SK-N-SH treated with all-trans-retinoic acid at 6 μM for 48 hours (cell line): ENCODE data around the gene RPL12.

Source experiments
- ATAC-seq: fragments of 200-7000 bp; cut with Tn5 transposase; 3 replicates; pipeline ENCODE4 v1.9.1; 2020; ENCODE audit warnings: mild to moderate bottlenecking, moderate library complexity
- ARNTL ChIP-seq: fragments of 450-650 bp; formaldehyde crosslinking; IDR thresholded peaks from 2 replicates; pipeline ENCODE4 v1.5.0; 2020; ENCODE audit warnings: low read depth, mild to moderate bottlenecking, moderate library complexity, borderline replicate concordance
- BACH2 ChIP-seq: fragments of 250-450 bp; sonication (Bioruptor Pico); IDR thresholded peaks from 2 replicates; pipeline ENCODE4 v1.9.0; 2021; ENCODE audit warnings: mild to moderate bottlenecking, borderline replicate concordance
- CREB5 ChIP-seq: fragments of 250-450 bp; sonication (Bioruptor Pico); IDR thresholded peaks from 2 replicates; pipeline ENCODE4 v1.5.1; 2020; ENCODE audit warnings: low read depth, mild to moderate bottlenecking, moderate library complexity
- CSDC2 ChIP-seq: fragments of 250-450 bp; sonication (Bioruptor Pico); IDR thresholded peaks from 2 replicates; pipeline ENCODE4 v1.5.0; 2020; ENCODE audit warnings: mild to moderate bottlenecking, moderate library complexity
- CSRNP3 ChIP-seq: fragments of 250-450 bp; sonication (Bioruptor Pico); IDR thresholded peaks from 2 replicates; pipeline ENCODE4 v1.5.1; 2021; ENCODE audit warnings: mild to moderate bottlenecking, moderate library complexity
- ESRRG ChIP-seq: fragments of 250-450 bp; sonication (Bioruptor Pico); IDR thresholded peaks from 2 replicates; pipeline ENCODE4 v1.6.1; 2021; ENCODE audit warnings: mild to moderate bottlenecking
- GLIS3 ChIP-seq: fragments of 250-450 bp; sonication (Bioruptor Pico); IDR thresholded peaks from 2 replicates; pipeline ENCODE4 v1.5.0; 2020; ENCODE audit warnings: mild to moderate bottlenecking, moderate library complexity
- ISL1 ChIP-seq: fragments of 250-450 bp; sonication (Bioruptor Pico); IDR thresholded peaks from 2 replicates; pipeline ENCODE4 v2.1.2; 2022; ENCODE audit warnings: mild to moderate bottlenecking, moderate library complexity
- OSR1 ChIP-seq: fragments of 250-450 bp; sonication (Bioruptor Pico); IDR thresholded peaks from 2 replicates; pipeline ENCODE4 v1.8.0; 2022; ENCODE audit warnings: moderate library complexity, mild to moderate bottlenecking, inconsistent platforms
- POU6F1 ChIP-seq: fragments of 250-450 bp; sonication (Bioruptor Pico); IDR thresholded peaks from 2 replicates; pipeline ENCODE4 v1.8.0; 2021; ENCODE audit warnings: low read depth, mild to moderate bottlenecking, moderate library complexity, borderline replicate concordance
- PPARA ChIP-seq: fragments of 250-450 bp; sonication (Bioruptor Pico); IDR thresholded peaks from 2 replicates; pipeline ENCODE4 v1.5.0; 2020; ENCODE audit warnings: mild to moderate bottlenecking, borderline replicate concordance
- RARB ChIP-seq: fragments of 250-450 bp; sonication (Bioruptor Pico); IDR thresholded peaks from 2 replicates; pipeline ENCODE4 v1.8.0; 2021; ENCODE audit warnings: mild to moderate bottlenecking, moderate library complexity
- SNAI2 ChIP-seq: fragments of 250-450 bp; sonication (Bioruptor Pico); IDR thresholded peaks from 2 replicates; pipeline ENCODE4 v1.5.0; 2020; ENCODE audit warnings: mild to moderate bottlenecking, moderate library complexity
- TCF4 ChIP-seq: fragments of 250-450 bp; sonication (Bioruptor Pico); IDR thresholded peaks from 2 replicates; pipeline ENCODE4 v1.8.0; 2021; ENCODE audit warnings: mild to moderate bottlenecking, moderate library complexity, borderline replicate concordance
- TOX ChIP-seq: fragments of 250-450 bp; sonication (Bioruptor Pico); IDR thresholded peaks from 2 replicates; pipeline ENCODE4 v1.8.0; 2021; ENCODE audit warnings: mild to moderate bottlenecking, moderate library complexity, borderline replicate concordance
- TSHZ2 ChIP-seq: fragments of 250-450 bp; sonication (Bioruptor Pico); IDR thresholded peaks from 2 replicates; pipeline ENCODE4 v1.5.0; 2020; ENCODE audit warnings: mild to moderate bottlenecking, moderate library complexity
- ZC3H10 ChIP-seq: fragments of 250-450 bp; sonication (Bioruptor Pico); IDR thresholded peaks from 2 replicates; pipeline ENCODE4 v1.5.1; 2021; ENCODE audit warnings: mild to moderate bottlenecking, moderate library complexity
- ZFP3 ChIP-seq: fragments of 250-450 bp; sonication (Bioruptor Pico); IDR thresholded peaks from 2 replicates; pipeline ENCODE4 v1.5.0; 2020; ENCODE audit warnings: mild to moderate bottlenecking, moderate library complexity
- ZFP30 ChIP-seq: fragments of 450-650 bp; formaldehyde crosslinking; IDR thresholded peaks from 2 replicates; pipeline ENCODE4 v1.5.0; 2022; ENCODE audit warnings: mild to moderate bottlenecking, moderate library complexity
- ZNF565 ChIP-seq: fragments of 450-650 bp; formaldehyde crosslinking; conservative IDR thresholded peaks from 2 replicates; pipeline ENCODE4 v1.5.0; 2020; ENCODE audit warnings: low read depth, mild to moderate bottlenecking, moderate library complexity
- ZNF70 ChIP-seq: fragments of 450-650 bp; formaldehyde crosslinking; IDR thresholded peaks from 2 replicates; pipeline ENCODE4 v1.5.0; 2020; ENCODE audit warnings: mild to moderate bottlenecking, moderate library complexity
- ZNF8 ChIP-seq: fragments of 450-650 bp; formaldehyde crosslinking; IDR thresholded peaks from 2 replicates; pipeline ENCODE4 v1.5.0; 2020; ENCODE audit warnings: mild to moderate bottlenecking, moderate library complexity

The RPL12 gene

GRCh38 chr9:127404631-127405030 is 46.6 kb downstream of the RPL12 start:
- TF ChIP-seq SNAI2 (CRISPR knock-in tag): no peak
- TF ChIP-seq CREB5 (CRISPR knock-in tag): no peak
- no peak for TF ChIP-seq POU6F1 (CRISPR knock-in tag)
- no peak for TF ChIP-seq ESRRG (CRISPR knock-in tag)
- no peak for TF ChIP-seq ZNF70 (CRISPR knock-in tag)
- no peak for TF ChIP-seq PPARA (CRISPR knock-in tag)
- no peak for TF ChIP-seq ISL1 (CRISPR knock-in tag)
- no peak for TF ChIP-seq BACH2 (CRISPR knock-in tag)
- TF ChIP-seq ARNTL (CRISPR knock-in tag): no peak
- TF ChIP-seq ZC3H10: no peak
- no peak for TF ChIP-seq ZNF565 (CRISPR knock-in tag)
- TF ChIP-seq OSR1 (CRISPR knock-in tag): no peak
- no peak for TF ChIP-seq TCF4
- ATAC-seq: no peak

GRCh38 chr9:127403507-127404192 is 47.6 kb downstream of the RPL12 start:
- no peak for ATAC-seq
- no peak for TF ChIP-seq ZNF8 (CRISPR knock-in tag)
- TF ChIP-seq BACH2 (CRISPR knock-in tag): no peak
- no peak for TF ChIP-seq ISL1 (CRISPR knock-in tag)
- TF ChIP-seq ESRRG (CRISPR knock-in tag): no peak
- TF ChIP-seq ZC3H10: no peak
- TF ChIP-seq PPARA (CRISPR knock-in tag): no peak
- TF ChIP-seq TCF4: no peak
- TF ChIP-seq ZFP30 (CRISPR knock-in tag): no peak
- no peak for TF ChIP-seq POU6F1 (CRISPR knock-in tag)
- no peak for TF ChIP-seq GLIS3
- no peak for TF ChIP-seq ZNF565 (CRISPR knock-in tag)
- TF ChIP-seq ZNF70 (CRISPR knock-in tag): no peak
- no peak for TF ChIP-seq ZFP3 (CRISPR knock-in tag)
- TF ChIP-seq OSR1 (CRISPR knock-in tag): no peak
- no peak for TF ChIP-seq RARB (CRISPR knock-in tag)
- TF ChIP-seq TOX: no peak

GRCh38 chr9:127402401-127403090 is 48.7 kb downstream of the RPL12 start:
- no peak for ATAC-seq
- TF ChIP-seq TSHZ2 (CRISPR knock-in tag) (no peak), ZFP30 (CRISPR knock-in tag) (no peak), CREB5 (CRISPR knock-in tag) (no peak), CSDC2 (no peak), ESRRG (CRISPR knock-in tag) (no peak), CSRNP3 (CRISPR knock-in tag) (no peak), GLIS3 (no peak), OSR1 (CRISPR knock-in tag) (no peak), RARB (CRISPR knock-in tag) (no peak)
